Forelimb muscle (tissue), 1 donor: ENCODE data around the gene PRKCB. TPM values are rescaled to one million over a fixed set of nuclear protein-coding genes. Genes with fewer than 3 reads are reported as not detected.

Source experiments
- DNase-seq: peaks from one replicate; pipeline ENCODE4 v3.0.0-alpha.2; 2013; ENCODE audit warnings: low read depth
- polyA plus RNA-seq: library from polyadenylated mRNA; unstranded; fragments of 120-200 nt; gene quantifications from one replicate; pipeline ENCODE4 v1.2.1, GENCODE V29; 2013; ENCODE audit not compliant: insufficient read length

PRKCB gene
- polyA plus RNA-seq, 1 donor, result 1.2 TPM

DNA sequence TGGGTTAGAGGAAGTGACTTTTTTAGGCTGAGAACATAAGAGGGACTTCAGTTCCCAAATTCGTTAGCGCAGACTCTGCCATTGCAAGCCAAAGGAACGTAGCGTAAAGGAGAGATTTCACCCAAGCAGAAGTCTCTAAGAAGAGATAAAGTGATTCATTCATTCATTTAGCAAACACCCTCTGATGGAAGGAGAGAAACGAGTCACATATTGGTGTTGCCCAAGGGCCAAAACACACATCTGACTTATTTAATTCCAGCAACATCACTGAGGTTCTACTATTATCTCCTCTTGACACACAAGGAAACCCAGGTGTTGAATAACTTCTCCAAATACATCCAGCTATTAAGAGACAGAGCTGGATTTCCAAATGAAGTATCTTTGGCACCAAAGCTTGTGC is 334.6 kb downstream of the PRKCB start:
- DNase-seq, result no peak

DNA sequence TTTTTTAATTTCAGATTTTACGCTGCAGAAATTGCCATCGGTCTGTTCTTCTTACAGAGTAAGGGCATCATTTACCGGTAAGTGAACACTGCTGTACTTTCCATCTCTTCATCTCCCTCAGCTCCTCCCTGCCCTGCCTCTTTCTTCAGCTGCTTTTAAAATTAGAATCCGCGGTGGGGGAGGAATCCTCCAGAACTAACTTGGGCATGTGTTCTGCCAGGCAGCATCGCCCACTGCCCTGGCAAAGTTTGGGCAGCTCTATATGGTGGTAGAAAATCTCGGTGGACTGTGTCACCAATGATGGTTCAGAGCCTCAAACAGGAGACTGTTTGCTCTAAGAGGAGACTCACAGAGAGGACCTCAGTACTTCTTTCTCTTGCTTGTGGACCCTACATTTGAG is 338.7 kb downstream of the PRKCB start:
- no peak for DNase-seq

DNA sequence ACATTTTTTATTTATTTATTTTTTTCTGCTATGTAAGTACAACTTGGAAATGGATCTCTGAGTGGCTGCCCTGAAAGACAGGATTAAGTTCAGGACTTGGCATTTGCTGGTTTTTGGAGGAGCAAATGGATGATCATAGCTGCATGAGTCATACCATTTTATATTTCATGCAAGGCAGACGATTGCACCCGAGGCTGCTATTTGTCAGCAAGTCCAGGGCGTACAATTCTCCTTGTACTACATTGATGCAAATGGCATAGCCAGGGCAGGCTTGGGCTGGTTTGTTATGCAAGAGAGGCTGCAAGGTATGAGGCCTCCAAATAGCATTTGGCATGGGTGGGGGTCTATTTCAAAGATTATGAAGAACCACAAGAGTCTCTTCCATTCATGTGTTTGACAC is 339.2 kb downstream of the PRKCB start:
- DNase-seq, result no peak

DNA sequence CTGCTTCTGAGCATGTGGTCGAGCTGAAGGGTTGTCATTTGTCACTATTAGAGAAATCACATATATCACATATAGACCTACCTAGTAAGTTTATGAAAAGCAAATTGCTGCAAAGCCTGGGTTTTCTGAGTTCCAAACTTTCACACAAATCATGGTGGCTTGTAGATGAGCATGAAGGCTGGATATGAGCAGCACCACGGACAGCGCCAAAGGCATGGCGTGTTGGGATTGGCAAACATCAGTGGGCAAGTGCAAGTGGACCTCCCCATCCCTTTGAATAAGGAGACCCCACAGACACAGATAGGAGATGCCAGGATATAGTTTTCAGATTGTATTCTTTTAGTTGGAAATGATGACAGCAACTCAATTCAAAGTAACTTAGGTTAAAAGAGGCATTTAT is 342.7 kb downstream of the PRKCB start:
- DNase-seq, result no peak

DNA sequence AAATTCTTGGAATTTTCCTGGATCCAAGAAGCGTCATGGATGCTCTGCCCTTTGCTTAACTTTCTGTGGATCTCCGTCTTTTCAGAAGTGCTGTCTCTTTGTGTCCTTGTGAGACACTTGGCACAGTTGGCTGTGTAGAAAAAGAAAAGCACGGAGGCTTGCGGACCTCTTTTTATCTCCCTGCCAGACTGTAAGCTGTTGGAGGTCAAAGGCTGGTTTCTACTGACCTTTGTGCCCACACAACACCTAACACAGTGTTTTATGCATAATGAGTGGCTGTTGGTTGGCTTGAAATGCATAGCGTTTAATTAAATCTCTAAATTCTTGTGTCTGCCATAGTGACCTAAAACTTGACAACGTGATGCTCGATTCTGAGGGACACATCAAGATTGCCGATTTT is 344.7 kb downstream of the PRKCB start:
- no peak for DNase-seq

DNA sequence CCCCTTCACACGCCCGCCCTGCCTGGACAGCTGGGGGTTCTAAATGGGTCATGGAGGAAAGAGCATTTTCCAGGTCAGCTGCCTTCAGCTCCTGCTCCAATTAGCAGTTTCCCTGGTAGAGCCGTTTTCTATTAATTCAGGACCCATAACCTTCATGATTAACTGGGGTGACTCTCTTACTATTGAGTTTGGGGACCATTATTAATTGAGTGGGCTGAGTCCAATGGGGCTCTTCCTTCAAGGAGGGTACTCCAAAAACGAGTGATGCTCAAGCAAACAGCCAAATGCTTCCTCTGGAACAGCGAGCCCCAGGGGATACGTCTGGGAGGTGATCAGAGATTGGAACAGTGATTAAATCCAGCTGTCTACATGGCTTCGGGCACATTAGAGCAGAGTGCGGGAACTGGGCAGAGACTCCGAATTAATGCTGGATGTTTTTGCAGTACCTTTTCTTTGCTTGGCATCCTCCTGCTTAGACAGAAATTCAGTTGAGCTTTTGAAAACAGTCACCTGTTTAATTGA is 352.3 kb downstream of the PRKCB start:
- DNase-seq, result no peak

DNA sequence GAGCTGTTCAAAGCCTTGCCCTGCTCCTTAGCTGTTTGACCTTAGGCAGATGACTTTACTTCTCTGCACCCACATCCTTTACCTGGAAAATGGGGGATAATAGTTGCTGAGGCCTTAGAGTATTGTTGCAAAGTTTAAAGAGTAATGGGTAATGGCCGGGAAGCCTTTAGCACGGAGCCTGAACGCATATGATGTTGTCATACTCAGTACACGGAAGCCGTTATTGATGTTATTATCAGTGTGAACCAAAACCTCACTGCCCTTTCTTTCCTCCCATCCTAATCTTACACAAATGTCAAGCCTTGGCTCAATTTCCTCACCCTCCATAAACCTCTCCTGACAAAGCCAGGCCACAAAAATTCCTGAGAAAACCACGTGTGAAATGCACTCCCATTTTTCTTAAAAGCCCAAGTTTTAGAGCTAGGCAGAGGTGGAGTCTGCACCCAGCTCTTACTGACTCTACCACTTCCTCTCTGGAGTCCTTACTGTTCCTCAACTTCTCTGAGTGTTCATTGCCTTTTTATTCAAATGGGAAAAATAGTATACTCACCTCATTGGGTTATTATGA is 353.1 kb downstream of the PRKCB start:
- DNase-seq, result no peak

DNA sequence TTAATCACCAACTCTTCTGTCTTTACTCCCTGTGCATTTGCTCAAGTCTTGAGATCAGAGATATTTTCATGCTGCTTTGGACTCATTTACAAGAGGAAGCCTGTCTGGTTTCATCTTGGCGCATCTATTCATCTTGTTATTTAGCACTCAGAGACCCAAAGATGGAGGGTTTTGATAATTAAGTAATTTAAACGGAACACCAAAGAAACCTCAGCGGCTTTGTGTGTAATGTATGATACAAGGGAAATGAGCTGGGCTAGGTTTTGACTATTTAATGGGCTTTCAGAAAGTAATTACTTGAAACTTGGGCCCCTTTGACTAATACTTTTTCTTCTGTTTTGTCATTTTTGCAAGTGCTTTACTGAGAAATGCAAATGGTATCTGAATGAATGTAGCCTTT is 354.2 kb downstream of the PRKCB start:
- no peak for DNase-seq

DNA sequence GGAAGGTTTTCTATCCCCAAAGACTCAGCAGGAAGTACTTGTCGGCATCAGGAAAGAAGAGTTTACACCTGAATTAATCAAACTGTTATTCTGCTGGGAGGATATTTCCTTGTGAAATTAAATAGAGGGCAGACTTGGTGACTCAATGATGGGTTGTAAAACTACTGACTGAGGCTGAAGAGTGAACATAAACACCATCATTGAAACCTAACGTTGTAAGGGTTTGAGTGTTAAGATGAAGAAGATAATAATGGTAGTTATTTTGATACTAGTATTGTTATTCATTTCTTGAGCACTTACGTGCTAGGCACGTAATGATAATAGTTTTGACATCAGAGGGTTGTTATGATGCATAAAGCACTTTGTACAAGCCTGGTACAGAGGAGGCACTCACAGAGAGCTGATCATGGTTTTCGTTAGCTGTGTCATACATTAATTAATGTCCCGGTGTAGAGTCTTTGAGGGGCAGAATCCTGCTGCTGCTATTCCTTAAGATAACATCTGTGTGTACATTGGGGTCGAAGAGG is 356.2 kb downstream of the PRKCB start:
- no peak for DNase-seq

DNA sequence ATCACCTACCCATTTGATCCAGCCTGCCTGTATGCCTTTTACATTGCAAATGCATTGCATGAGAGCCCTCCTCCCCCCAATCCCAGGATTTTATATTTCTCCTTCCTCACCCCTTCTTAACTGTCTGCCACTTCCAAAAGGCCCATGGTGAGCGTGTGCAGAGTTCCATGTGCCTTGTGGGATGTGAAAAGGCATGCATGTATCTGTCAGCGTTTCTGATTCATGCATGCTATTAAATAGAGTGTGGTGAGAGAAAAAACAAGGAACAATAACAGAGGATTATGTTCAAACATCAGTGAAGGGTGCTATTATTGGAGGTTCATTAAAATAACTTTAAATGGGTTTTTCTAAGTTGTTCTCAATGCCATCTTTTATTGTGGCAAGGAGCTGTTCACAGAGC is 359.4 kb downstream of the PRKCB start:
- DNase-seq, result no peak

DNA sequence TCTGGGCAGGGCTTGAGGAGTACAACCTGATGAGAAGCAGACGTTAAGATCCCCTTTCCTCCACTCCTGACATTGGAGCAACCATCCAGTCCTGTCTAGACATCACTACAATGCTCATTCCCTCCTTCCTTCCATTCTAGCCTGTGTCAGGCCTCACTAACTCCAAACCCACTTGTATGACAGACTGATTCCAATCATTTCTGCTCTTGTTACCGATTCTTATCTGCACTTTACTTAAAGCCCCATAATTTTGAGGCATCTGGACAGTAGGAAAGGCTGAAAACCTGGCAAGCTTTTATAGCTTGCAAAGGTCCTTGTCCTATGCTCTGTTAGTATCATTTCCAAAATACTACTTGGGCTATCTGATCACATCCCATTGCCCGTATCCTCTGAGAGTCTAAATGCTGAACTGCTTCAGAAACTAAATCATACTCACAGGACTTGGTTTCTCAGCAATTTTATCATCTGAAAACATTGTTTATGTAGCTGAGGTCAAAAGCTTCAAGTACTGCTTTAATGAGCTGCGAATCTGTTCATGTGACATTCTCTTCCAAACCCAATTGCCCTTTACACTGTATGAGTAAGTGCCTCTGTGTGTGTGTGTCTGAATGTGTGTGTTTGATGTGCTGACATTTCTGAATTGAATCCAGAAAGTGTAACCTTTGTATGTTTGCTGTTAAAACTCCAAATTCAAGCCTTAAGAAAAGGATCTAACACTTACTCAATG is 363.2 kb downstream of the PRKCB start:
- no peak for DNase-seq

DNA sequence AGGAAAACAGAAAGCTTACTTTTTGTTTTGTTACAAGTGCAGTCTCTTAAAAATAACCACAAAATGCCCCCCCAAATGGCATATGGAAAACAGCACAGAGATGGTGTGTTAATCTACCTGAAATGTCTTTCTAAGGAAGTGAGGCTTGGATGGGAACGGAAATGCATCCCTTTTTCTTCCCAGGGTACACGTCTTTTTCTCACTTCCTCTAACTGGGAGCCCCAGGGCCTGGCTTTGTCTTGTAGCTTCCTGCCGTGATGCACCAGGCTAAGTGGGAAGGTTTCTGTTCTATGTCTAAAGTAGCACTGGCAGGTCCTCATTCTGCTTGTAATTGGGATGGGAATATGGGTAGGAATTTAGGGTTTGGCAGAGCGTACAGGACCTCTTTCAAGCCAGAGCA is 367.9 kb downstream of the PRKCB start:
- DNase-seq, result no peak

DNA sequence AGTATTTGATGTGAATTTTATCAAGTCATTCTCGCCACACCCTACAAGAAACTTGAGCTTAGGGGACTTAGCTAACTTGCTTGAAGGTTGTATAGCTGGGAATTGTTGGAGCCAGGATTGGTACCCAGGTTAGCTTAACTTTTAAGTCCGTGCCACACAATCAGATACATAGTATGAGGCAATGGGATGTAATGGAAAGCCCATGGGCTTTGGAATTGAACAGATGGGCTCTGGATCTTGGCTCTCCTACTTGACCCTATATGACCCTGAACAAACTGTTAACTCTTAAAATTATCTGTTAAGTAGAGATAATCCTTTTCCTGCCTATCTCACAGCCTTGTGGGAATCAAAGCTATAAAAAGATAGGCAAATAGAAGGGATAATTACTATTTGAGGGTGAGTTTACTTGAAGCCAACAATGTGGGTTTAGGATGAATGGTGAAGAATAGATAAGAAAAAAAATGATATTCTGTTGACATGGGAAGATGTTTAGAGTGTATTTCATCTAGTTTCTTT is 368.4 kb downstream of the PRKCB start:
- DNase-seq, result no peak

DNA sequence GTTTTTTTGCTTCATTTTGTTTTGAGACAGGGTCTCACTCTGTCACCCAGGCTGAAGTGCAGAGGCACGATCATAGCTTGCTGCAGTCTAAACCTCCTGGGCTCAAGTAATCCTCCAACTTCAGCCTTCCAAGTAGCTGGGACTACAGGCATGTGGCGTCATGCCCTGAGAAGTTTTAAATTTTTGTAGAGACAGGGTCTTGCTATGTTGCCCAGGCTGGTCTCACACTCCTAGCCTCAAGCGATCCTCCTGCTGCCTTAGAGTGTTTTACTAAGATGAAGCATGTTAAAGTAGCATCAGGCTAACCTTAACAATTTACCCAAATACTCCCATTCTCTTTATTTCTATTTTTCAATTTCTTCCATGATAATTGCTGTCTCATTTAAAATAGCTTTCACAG is 371.1 kb downstream of the PRKCB start:
- DNase-seq, result no peak

DNA sequence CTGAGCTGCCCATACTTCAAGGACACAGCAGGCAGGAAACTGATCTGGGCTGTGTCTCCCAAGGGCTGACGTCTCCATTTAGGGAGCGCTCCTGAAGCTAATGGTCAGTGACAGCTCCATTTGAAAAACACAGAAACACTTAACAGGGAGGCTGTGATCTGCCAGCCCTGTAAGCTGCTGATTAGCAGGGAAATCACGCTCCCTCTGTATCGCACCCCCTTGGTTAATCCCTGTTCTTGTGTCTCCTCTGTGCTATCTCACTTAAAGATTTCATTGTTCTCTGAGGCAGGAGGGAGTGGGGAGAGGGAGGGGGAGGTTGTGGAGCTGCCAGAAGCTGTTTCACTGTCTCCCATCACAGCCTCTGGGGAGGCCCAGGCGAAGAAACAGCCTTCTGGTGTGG is 372.9 kb downstream of the PRKCB start:
- no peak for DNase-seq

DNA sequence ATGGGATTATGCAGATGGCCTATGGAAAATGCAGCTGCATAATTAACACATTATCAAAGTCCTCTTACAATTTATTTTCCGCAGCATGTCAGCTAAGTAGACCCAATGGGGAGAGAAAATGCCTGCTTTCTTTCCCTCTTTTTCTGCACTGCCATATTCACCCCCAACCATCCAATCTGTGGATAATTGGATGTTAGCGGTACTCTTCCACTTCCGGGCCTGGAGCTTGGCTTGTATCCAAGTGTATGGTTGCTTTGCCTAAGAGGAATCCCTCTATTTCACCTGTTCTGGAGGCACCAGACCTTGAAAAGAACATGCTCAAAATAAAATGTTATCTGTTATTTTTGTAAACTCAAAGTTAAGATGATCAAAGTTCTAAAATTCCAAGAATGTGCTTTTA is 379.2 kb downstream of the PRKCB start:
- DNase-seq, result no peak

DNA sequence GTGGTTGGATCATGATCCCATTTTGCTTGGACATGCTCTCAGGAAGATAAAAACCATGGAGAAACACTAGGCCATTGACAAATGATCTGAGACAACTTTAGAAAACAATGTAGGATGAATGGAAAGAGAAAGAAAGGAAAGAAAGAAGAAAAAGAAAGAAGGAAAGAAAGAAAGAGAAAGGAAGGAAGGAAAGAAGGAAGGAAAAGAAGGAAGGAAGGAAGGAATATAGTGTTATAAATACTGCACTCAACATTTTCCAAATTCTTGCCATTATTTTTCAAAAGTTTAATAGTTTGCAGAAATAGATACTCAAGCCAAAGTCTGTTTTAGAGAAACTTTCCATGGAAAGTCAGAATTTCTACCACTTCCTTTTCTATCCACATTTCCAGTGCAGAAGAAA is 381.2 kb downstream of the PRKCB start:
- no peak for DNase-seq

DNA sequence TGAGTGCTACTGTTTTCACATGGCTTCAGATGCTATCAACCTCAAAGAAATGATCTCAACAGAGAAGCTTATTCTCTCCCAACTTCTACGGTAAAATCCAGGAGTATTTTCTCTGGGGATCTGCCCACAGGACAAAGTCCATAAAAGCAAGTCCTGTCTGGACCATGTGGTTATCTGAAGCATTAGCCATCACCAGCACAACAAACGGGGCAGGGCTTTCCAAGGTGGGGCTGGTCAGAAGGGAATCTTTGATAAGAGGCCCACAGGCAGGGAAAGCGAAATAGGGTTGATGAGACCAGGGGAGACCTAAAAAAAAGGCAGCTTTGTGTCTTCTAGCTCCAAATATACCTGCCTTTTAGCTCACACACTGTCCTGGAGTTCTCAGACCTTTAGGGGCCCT is 381.7 kb downstream of the PRKCB start:
- no peak for DNase-seq

DNA sequence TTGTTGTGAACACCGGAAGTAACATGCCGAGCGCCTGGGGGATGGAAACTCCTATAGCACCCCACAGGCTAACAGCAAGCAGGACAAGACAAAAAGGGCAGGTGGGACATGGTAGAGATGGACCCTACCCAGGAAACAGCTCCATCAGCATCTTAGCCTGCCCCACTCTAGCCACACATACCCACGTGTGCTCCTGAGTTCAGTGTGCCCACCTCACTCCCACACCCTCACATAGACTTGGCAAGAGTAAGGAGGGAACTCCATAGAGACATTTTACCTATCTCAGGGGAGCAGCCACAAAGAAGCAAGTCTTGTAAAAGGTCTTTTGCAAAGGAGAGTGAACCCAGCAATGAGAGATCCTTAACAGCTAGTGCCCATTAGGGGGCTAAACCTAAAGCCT is 382.5 kb downstream of the PRKCB start:
- no peak for DNase-seq

DNA sequence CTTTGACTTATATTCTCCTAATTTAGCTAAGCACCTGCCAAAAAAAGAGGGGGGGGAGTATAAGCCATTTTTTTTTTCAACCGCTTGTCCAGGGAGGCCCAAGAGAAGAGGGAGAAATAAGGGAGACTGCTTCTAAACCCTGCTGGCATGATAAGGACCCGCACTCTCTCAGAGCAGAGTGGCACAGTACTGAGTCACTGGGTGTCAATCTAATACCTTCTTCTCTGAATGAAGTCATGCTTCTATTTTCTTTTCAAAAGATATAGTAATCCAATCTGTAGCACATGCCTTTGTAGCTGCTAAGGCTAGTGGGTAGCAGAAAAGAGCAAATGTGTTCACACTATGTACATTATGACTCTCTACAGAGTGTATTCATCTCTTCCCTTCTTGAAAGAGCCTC is 385.4 kb downstream of the PRKCB start:
- DNase-seq, result no peak

DNA sequence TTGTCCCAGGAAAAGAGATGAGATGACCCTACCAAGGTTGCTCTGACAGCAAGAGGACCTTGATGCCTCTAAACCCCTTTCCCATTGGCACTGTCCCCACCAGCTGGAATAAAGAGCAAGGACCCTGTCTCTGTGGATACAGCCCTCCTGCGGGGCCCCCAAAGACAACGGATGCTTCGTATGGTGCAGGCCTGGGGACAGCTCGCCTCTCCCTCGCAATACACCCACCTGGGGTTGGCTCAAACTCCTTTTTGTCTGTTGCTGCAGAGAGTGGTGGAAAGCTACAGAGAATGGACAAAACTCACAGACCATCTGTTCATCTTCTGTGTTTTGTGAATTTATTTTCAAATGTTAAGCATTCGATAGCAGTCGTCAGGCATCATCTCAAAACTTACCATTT is 392.7 kb downstream of the PRKCB start:
- DNase-seq, result no peak

DNA sequence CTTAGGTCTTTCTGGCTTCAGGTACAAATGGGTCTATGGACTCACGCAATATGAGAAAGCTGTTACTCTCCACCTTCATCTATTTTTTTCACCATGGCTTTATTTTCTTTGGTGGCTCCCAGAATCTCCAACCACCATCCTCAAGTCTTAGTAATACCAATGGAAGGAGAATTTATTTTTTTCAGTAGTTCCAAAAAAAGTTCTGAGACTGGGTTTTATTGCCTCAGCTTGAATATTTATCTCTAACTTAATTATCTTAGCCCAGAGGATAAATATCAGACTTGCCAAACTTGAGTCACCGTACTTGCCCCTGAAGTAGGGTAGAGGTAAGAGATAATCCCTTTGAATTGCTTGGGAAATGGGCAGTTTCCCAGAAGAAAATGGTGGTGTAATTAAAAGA is 397.2 kb downstream of the PRKCB start:
- no peak for DNase-seq

DNA sequence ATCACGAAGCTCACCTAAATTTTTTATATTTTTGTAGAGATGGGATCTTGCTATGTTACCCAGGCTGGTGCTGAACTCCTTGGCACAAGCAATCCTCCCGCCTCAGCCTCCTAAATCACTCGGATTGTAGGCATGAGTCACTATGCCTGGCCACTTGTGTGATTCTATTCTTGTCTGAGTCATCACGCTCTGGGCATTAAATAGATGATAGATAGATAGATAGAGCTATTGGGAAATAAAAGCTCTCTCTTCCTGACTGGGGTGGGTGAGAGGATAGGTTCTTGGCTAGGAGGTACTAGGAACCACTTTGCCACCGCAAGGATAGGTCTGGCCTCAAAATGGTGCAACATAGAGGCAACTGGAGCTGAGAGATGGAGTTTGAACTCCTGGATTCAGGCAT is 399.0 kb downstream of the PRKCB start:
- DNase-seq, result no peak
